WTC11 (cell line): ENCODE measurements around the gene CHD6.

Experiments used
- CBFB ChIP-seq: sonication (generic); formaldehyde crosslinking; IDR thresholded peaks from 2 replicates; pipeline ENCODE4 v1.8.1; 2022; ENCODE audit warnings: mild to moderate bottlenecking, low read depth, missing genetic modification reagents
- E2F1 ChIP-seq: sonication (generic); formaldehyde crosslinking; IDR thresholded peaks from 2 replicates; pipeline ENCODE4 v1.8.0; 2022; ENCODE audit warnings: mild to moderate bottlenecking, missing genetic modification reagents
- ERG ChIP-seq: fragments of 250-450 bp; sonication (Bioruptor Pico); IDR thresholded peaks from 2 replicates; pipeline ENCODE4 v1.8.0; 2021; ENCODE audit warnings: mild to moderate bottlenecking
- GABPB1 ChIP-seq: sonication (generic); formaldehyde crosslinking; IDR thresholded peaks from 2 replicates; pipeline ENCODE4 v1.8.1; 2023; ENCODE audit warnings: mild to moderate bottlenecking, missing genetic modification reagents
- JUN ChIP-seq: sonication (generic); formaldehyde crosslinking; IDR thresholded peaks from 2 replicates; pipeline ENCODE4 v1.8.0; 2023; ENCODE audit warnings: mild to moderate bottlenecking, missing genetic modification reagents
- NR2C2 ChIP-seq: sonication (generic); formaldehyde crosslinking; IDR thresholded peaks from 2 replicates; pipeline ENCODE4 v1.8.0; 2022; ENCODE audit warnings: mild to moderate bottlenecking, missing genetic modification reagents
- TEAD4 ChIP-seq: sonication (generic); formaldehyde crosslinking; IDR thresholded peaks from 2 replicates; pipeline ENCODE4 v1.8.0; 2022; ENCODE audit warnings: mild to moderate bottlenecking, missing genetic modification reagents
- USF2 ChIP-seq: sonication (generic); formaldehyde crosslinking; IDR thresholded peaks from 2 replicates; pipeline ENCODE4 v1.8.1; 2023; ENCODE audit warnings: mild to moderate bottlenecking, missing genetic modification reagents, moderate library complexity
- ZNF232 ChIP-seq: sonication (generic); formaldehyde crosslinking; IDR thresholded peaks from 2 replicates; pipeline ENCODE4 v1.8.0; 2022; ENCODE audit warnings: mild to moderate bottlenecking, missing genetic modification reagents
- TF ChIP-seq, protein P1 (sequence below): fragments of 200-600 bp; IDR thresholded peaks from 2 replicates; pipeline ENCODE4 v1.8.0; 2022; ENCODE audit warnings: antibody characterized with exemption
- TF ChIP-seq, protein P2 (sequence below): sonication (generic); formaldehyde crosslinking; IDR thresholded peaks from 2 replicates; pipeline ENCODE4 v1.8.0; 2022; ENCODE audit warnings: mild to moderate bottlenecking, missing genetic modification reagents
- TF ChIP-seq, protein P3 (sequence below): sonication (generic); formaldehyde crosslinking; IDR thresholded peaks from 2 replicates; pipeline ENCODE4 v1.8.1; 2022; ENCODE audit warnings: low read depth, missing genetic modification reagents, borderline replicate concordance
- TF ChIP-seq, protein P4 (sequence below): sonication (generic); formaldehyde crosslinking; IDR thresholded peaks from 2 replicates; pipeline ENCODE4 v1.8.1; 2023; ENCODE audit warnings: mild to moderate bottlenecking, missing genetic modification reagents

GRCh38 chr20:41373931-41374920 is 244.0 kb downstream of the CHD6 start:
- TF ChIP-seq, protein P1, sequence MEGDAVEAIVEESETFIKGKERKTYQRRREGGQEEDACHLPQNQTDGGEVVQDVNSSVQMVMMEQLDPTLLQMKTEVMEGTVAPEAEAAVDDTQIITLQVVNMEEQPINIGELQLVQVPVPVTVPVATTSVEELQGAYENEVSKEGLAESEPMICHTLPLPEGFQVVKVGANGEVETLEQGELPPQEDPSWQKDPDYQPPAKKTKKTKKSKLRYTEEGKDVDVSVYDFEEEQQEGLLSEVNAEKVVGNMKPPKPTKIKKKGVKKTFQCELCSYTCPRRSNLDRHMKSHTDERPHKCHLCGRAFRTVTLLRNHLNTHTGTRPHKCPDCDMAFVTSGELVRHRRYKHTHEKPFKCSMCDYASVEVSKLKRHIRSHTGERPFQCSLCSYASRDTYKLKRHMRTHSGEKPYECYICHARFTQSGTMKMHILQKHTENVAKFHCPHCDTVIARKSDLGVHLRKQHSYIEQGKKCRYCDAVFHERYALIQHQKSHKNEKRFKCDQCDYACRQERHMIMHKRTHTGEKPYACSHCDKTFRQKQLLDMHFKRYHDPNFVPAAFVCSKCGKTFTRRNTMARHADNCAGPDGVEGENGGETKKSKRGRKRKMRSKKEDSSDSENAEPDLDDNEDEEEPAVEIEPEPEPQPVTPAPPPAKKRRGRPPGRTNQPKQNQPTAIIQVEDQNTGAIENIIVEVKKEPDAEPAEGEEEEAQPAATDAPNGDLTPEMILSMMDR = no peak
- TF ChIP-seq, protein P2, sequence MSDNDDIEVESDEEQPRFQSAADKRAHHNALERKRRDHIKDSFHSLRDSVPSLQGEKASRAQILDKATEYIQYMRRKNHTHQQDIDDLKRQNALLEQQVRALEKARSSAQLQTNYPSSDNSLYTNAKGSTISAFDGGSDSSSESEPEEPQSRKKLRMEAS (CRISPR knock-in tag) = no peak
- TF ChIP-seq GABPB1 (CRISPR knock-in tag) (no peak), CBFB (CRISPR knock-in tag) (no peak), ZNF232 (no peak), ERG (no peak), E2F1 (CRISPR knock-in tag) (no peak), USF2 (CRISPR knock-in tag) (no peak), JUN (CRISPR knock-in tag) (no peak), NR2C2 (no peak), TEAD4 (CRISPR knock-in tag) (no peak)
- TF ChIP-seq, protein P3, sequence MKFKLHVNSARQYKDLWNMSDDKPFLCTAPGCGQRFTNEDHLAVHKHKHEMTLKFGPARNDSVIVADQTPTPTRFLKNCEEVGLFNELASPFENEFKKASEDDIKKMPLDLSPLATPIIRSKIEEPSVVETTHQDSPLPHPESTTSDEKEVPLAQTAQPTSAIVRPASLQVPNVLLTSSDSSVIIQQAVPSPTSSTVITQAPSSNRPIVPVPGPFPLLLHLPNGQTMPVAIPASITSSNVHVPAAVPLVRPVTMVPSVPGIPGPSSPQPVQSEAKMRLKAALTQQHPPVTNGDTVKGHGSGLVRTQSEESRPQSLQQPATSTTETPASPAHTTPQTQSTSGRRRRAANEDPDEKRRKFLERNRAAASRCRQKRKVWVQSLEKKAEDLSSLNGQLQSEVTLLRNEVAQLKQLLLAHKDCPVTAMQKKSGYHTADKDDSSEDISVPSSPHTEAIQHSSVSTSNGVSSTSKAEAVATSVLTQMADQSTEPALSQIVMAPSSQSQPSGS (CRISPR knock-in tag) = no peak
- TF ChIP-seq, protein P4, sequence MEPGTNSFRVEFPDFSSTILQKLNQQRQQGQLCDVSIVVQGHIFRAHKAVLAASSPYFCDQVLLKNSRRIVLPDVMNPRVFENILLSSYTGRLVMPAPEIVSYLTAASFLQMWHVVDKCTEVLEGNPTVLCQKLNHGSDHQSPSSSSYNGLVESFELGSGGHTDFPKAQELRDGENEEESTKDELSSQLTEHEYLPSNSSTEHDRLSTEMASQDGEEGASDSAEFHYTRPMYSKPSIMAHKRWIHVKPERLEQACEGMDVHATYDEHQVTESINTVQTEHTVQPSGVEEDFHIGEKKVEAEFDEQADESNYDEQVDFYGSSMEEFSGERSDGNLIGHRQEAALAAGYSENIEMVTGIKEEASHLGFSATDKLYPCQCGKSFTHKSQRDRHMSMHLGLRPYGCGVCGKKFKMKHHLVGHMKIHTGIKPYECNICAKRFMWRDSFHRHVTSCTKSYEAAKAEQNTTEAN (CRISPR knock-in tag) = no peak
